Large intestine (tissue), 3 donors: ENCODE measurements around the gene CALML5. TPM values are rescaled to one million over a fixed set of nuclear protein-coding genes. Genes with fewer than 3 reads are reported as not detected.

Source experiments
- DNase-seq, 2 donors: peaks; one replicate each; pipeline versions ENCODE4 v3.0.0 to v3.0.0-alpha.2; 2013
- H3K27ac ChIP-seq: one replicate; pipeline ENCODE4 v1.5.1; 2013; ENCODE audit warnings: low read length
- H3K27me3 ChIP-seq: 2 replicates; pipeline ENCODE4 v1.6.1; 2013; ENCODE audit warnings: low read length; ENCODE audit not compliant: control insufficient read depth, insufficient read depth
- H3K36me3 ChIP-seq: 2 replicates; pipeline ENCODE4 v1.6.1; 2013; ENCODE audit warnings: low read length; ENCODE audit not compliant: control insufficient read depth, insufficient read depth
- H3K4me1 ChIP-seq: one replicate; pipeline ENCODE4 v1.6.1; 2013; ENCODE audit warnings: low read length; ENCODE audit not compliant: control insufficient read depth, insufficient read depth
- H3K4me3 ChIP-seq: one replicate; pipeline ENCODE4 v1.5.1; 2013; ENCODE audit warnings: low read length
- H3K9me3 ChIP-seq: one replicate; pipeline ENCODE4 v1.6.1; 2013; ENCODE audit warnings: mild to moderate bottlenecking, low read depth, low read length, moderate library complexity; ENCODE audit not compliant: control insufficient read depth
- WGBS: methylation state at CpG from one replicate; pipeline ENCODE4 v1.1.5; 2013; ENCODE audit warnings: low lambda C conversion rate; ENCODE audit not compliant: insufficient coverage; 5-methylcytosine and 5-hydroxymethylcytosine counted together
- polyA plus RNA-seq: library from polyadenylated mRNA; unstranded; fragments of 120-200 nt; gene quantifications from one replicate; pipeline ENCODE4 v1.2.1, GENCODE V29; 2013

Gene CALML5
- polyA plus RNA-seq, 1 donor: not detected

DNA sequence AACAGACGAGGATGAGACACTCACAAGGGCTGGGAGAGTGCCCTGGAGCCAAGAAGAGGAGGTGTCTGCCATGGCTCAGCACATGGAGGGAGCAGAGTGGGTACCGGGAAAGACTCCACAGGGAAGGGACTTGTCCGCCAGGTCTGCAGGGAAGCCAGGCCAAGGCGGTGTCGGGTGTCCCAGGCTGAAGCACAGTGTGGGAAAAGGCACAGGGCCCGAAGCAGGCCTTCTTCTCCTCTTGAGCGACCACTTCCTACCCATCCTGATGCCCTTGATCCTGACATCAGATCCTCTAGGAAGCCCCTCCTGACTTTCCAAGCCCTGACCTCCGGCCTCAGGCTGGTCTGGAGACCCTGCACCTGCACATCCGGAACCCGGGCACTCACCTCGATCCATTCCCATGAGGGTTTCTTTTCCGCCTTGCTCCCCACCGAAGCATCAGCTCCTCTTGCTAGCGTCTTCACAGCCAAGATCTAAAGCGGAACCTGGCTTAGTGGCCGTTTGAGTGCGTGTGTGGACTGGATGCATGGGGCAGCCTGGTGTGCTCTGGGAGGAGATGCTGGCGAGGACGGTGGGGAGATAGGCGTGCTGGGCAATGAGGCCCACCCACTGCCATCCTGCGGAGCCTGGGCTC, 33.8 kb upstream of the CALML5 start:
- WGBS: no CpG with 5 or more reads among the region's 21 CpGs
- Histone ChIP-seq H3K36me3 (no peaks in the 10 kb centered on the region), H3K27me3 (no peaks in the 10 kb centered on the region), H3K4me1 (peaks cover 9% of the 10 kb centered on the region), H3K27ac (no peak overlapping the region), H3K9me3 (no peaks in the 10 kb centered on the region), H3K4me3 (no peak overlapping the region)
- no peak for DNase-seq

DNA sequence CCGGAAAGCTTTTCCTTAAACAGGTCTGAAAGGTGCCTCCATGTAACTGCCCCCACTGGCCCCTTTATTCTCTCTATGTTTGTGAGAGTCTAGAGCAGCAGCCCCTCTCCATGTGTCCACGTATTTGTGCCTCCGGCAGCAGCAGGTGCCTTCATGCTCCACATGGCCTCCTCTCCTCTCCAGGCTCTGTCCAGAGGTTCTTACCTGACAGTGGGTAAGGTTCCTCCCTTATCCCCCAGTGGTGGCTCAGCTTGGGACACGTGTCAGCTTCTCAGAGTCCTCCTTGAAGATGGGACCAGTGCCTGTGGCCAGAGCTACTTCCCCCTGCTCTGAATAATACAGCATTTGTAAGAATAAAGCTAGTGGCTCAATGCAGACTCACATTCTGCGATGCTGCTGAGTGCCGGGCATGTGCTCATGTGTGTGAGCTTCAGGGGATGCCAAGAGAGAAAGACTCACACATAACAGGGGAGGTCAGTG, 33.3 kb upstream of the CALML5 start:
- no peak for DNase-seq
- Histone ChIP-seq H3K9me3 (no peaks in the 10 kb centered on the region), H3K4me1 (peaks cover 9% of the 10 kb centered on the region), H3K27ac (no peak overlapping the region), H3K36me3 (no peaks in the 10 kb centered on the region), H3K4me3 (no peak overlapping the region), H3K27me3 (no peaks in the 10 kb centered on the region)
- no CpG with 5 or more reads among the region's 6 CpGs for WGBS

DNA sequence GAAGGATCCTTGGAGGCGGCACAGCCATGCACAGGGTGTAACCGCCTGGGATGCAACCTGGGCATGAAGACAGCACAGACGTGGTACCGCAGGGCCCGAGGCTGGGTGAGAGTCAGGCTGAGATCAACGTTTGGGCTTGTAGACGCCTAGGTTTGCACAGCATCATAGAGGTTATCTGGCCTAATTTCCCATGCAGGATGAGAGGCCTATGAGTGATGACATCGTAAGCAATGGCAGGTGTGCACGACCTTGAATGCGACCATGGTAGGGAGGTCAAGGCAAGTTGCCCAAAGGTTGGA, 32.9 kb upstream of the CALML5 start:
- Histone ChIP-seq H3K27ac (no peak overlapping the region), H3K27me3 (no peaks in the 10 kb centered on the region), H3K36me3 (no peaks in the 10 kb centered on the region), H3K4me1 (peaks cover 9% of the 10 kb centered on the region), H3K4me3 (no peak overlapping the region), H3K9me3 (no peaks in the 10 kb centered on the region)
- no CpG with 5 or more reads among the region's 10 CpGs for WGBS
- no peak for DNase-seq

DNA sequence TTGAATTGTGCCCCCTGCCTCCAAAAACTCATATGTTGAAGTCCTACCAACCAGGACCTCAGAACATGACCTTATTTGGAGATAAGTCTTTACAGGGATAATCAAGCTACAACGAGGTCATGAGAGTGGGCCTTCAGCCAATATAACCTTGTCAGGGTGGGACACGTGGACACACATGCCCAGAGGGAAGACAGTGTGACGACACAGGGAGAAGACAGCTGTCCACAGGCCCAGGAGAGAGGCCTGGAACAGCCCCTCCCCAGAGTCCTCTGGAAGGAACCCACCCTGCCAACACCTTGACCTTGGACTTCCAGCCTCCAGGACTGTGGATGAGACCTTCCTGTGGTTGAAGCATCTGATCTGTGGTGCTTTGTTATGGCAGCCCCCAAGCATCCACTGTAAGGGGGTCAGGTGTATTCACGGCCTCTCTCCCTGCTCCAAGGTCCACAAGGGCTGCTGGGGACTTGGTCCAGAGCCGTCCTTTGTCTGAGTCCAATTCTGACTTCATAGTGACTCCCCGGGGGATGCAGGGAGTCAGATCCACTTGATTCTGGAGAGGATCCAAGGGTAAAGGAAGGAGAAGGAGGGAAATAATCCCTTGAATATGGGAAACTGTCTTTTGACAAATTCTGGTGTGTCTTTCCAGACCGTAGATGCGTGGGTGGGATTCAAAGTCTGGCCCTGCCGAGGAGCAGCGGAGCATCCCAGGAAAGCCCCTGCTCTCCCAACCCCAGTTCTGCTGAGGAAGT, 32.4 kb upstream of the CALML5 start:
- no CpG with 5 or more reads among the region's 10 CpGs for WGBS
- Histone ChIP-seq H3K27me3 (no peaks in the 10 kb centered on the region), H3K9me3 (no peaks in the 10 kb centered on the region), H3K27ac (no peak overlapping the region), H3K4me1 (peaks cover 9% of the 10 kb centered on the region), H3K4me3 (no peak overlapping the region), H3K36me3 (no peaks in the 10 kb centered on the region)
- DNase-seq: no peak

DNA sequence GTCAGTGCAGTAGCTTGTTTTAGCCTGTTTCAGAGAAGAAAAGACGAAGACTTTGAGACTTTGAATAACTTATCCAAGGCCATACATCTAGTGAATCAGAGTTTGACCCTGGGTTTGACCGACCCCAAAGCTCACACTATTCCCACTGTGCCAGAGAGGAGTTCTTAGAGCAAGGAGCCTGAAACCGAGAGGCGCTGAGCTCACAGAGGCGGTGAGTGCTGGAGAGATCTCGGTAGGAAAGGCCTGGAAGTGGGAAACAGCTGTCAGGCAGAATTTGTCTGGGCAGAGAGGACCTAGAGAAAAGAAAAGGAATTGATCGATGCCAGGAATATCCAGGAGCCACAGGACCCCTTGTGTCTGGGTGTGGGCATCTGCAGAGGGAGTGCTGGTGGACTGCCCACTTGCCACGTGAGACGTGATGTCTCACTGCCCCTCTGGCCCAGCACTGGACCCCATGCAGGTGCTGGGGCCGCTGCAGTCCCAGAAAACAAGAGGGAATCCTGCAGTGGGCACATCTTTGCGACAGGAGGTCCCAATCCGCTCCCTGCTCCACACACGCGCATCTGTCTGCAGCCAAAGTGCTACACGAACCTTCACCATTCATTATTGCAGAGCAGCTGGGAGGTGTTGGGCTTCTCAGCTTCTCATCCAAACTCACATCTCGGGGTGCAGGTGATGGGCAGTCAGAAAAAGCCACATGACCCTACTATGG, 31.6 kb upstream of the CALML5 start:
- no peaks in the 10 kb centered on the region for H3K27me3 ChIP-seq
- H3K4me1 ChIP-seq: peaks cover 9% of the 10 kb centered on the region
- no peak overlapping the region for H3K27ac ChIP-seq
- no peaks in the 10 kb centered on the region for H3K36me3 ChIP-seq
- WGBS: no CpG with 5 or more reads among the region's 16 CpGs
- DNase-seq: no peak
- no peaks in the 10 kb centered on the region for H3K9me3 ChIP-seq
- no peak overlapping the region for H3K4me3 ChIP-seq

DNA sequence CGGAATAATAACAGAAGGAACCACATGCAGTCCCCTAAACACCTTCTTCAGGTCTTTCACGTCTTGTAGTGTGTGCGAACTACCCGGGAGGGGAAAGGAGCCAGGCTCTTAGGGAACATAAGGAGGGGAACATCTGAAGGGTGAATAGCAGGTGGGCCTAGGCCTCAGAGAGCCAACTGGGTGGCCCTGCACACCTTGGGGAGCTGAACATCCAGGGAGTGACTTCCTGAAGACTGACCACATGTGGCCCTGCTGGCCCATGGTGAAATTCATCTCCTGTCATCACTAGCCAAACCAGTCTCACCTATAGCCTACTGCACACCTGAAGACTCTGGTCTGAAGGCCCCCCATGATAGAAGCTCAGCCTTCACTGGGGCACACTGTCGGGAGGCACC, 31.0 kb upstream of the CALML5 start:
- H3K36me3 ChIP-seq: no peaks in the 10 kb centered on the region
- H3K27ac ChIP-seq: no peak overlapping the region
- H3K4me3 ChIP-seq: no peak overlapping the region
- WGBS: no CpG with 5 or more reads among the region's 5 CpGs
- no peaks in the 10 kb centered on the region for H3K27me3 ChIP-seq
- peaks cover 9% of the 10 kb centered on the region for H3K4me1 ChIP-seq
- H3K9me3 ChIP-seq: peaks cover 3% of the 10 kb centered on the region
- no peak for DNase-seq

DNA sequence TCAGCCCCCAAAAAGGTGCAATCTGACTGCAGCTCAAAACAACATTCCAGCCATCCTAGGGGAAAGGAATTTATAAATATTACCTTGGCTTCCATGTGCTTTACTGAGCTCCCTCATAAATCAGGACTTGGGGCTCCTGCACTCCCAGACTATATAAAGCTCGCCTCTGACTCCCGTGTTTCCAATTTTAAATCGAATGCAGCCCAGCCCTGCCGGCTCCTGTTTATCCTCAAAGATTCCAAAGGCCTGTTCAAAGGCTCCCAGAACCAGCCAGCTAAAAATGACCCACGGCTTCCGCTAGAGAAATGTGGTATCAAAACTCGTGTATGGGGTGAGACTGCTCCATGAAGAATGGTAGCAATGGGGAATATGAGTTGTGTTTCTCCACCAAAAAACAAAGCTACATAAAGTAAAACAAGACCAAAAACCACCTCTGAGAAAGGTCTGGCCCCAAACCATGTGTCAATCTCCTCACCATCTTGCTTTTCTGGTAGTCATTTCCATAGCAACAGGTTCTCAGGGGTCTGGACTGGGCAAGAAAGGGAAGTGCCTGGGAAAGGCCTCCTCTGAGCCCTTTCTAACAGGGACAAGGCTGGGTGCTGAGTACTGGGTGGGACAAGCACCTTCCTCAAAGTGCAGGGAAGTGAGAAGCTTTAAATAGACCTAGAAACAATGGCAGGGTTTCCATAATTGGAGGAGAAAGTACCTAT, 30.5 kb upstream of the CALML5 start:
- H3K9me3 ChIP-seq: peaks cover 9% of the 10 kb centered on the region
- no peaks in the 10 kb centered on the region for H3K36me3 ChIP-seq
- peaks cover 9% of the 10 kb centered on the region for H3K4me1 ChIP-seq
- DNase-seq: no peak
- H3K27me3 ChIP-seq: no peaks in the 10 kb centered on the region
- no peak overlapping the region for H3K27ac ChIP-seq
- no peak overlapping the region for H3K4me3 ChIP-seq
- 87% methylated on average over 3 of the region's 7 CpGs for WGBS

DNA sequence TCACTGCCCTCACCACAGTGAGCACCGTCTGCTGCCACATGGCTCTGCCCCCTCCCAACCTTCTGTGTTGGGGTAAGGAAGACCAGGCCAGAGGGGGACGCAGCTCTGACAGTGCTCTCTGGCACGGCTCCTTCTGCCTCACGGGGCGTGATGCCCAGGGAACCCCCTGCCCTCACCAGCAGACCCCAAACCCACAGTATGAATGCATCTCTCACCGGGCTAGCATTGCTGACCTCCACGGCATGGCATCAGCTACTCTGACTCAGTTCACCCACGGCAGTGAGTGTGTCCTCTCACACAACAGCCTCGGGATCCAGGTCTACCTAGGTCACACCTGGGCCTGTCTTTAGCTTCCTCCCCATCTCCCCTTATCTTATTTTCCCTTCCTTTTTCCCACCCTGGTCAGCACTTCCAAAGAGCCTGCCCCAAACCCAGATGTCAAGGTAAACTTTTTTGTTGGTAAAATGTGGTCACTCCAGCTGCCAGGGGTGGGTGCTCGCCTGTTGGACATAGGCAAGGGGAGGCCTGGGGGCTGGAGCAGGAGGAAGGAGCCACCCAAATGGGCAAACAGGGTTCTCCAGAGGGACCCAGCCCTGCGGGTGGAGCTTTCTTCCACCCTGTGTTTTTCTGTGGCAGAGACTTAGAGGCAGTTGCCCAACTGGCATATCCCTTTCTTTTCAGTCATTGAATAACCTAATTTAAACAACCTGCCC, 29.8 kb upstream of the CALML5 start:
- no peaks in the 10 kb centered on the region for H3K27me3 ChIP-seq
- no peak overlapping the region for H3K27ac ChIP-seq
- H3K4me3 ChIP-seq: no peak overlapping the region
- peaks cover 11% of the 10 kb centered on the region for H3K9me3 ChIP-seq
- DNase-seq: no peak
- H3K36me3 ChIP-seq: no peaks in the 10 kb centered on the region
- no CpG with 5 or more reads among the region's 11 CpGs for WGBS
- H3K4me1 ChIP-seq: peaks cover 16% of the 10 kb centered on the region

DNA sequence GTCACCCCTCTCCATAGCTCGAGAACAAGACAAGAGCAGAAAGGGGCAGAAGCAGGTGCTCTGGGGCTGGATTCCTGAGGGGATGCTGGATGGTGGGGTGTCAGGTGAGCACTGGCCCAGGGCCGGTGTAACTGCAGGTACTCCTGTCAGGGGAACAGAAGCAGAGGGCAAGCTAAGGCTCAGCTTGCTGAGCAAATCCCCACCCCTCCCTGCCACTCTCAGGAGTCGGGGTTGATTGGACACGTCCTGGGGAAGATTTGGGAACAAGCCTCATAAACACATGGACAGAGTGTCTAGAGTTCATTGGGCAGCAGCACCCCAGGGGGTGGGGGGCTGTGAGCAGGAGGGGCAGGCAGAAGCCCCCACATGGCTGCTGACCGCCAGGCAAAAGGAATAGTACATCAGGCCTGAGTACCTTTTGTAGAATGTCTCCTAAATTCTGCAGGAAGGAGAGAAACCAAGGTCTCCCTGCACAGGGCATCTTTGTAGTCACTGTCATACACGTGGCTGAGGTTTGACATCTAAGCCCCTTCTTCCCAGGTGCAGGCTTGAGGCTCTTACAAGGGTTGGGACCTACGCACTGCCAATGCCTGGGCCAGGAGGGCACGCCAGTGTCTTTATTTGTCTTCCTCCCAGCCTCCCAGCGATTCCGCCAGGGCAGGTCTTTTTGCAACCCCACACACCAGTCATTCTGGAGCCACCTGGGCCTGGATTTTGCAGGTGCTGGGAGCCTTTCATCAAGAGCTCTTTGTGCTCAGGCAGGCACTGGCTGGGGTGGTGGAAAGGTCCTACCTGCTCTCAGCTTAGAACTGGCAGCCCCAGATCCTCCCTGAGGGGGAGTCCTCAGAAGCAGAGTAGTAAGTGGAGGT, 28.2 kb upstream of the CALML5 start:
- WGBS: no CpG with 5 or more reads among the region's 10 CpGs
- peaks cover 17% of the 10 kb centered on the region for H3K4me1 ChIP-seq
- H3K27me3 ChIP-seq: no peaks in the 10 kb centered on the region
- no peak overlapping the region for H3K27ac ChIP-seq
- no peaks in the 10 kb centered on the region for H3K36me3 ChIP-seq
- H3K4me3 ChIP-seq: no peak overlapping the region
- no peak for DNase-seq
- H3K9me3 ChIP-seq: peaks cover 11% of the 10 kb centered on the region
